ENCODE data around the gene ZFP3. TPM values are rescaled to one million over a fixed set of nuclear protein-coding genes. Genes with fewer than 3 reads are reported as not detected.
"Not testable (repeated sequence)": the region's sequence is repeated elsewhere in the genome, so short reads cannot be mapped to it uniquely, and the experiment has no call there.

Gene ZFP3
- total and polyA plus RNA-seq, 11 donors = 4.0 to 14.5 (median 9.3) TPM

- H3K4me3 ChIP-seq = peak overlapping the region; percentile 4 to 58 (median 49)
- H3K27me3 ChIP-seq = peaks cover 0 to 30% (median 11%) of the 10 kb centered on the region in 9 donors
- H3K27ac ChIP-seq = no peak overlapping the region
- ATAC-seq (peak; percentile 25 to 76 (median 38)), DNase-seq (peak in 2 of 5 donors; percentile 16 to 18)
- no peaks in the 10 kb centered on the region for H3K9me3 ChIP-seq
- intact Hi-C loops (cut with DNase I) = no loop called here
- H3K4me1 ChIP-seq = peaks cover 0 to 13% (median 2%) of the 10 kb centered on the region in 12 donors
- peaks cover 0 to 6% (median 0%) of the 10 kb centered on the region in 9 donors for H3K36me3 ChIP-seq
- no peak for TF ChIP-seq CTCF (IDR thresholded peaks at IDR 0.05)
- no peak for TF ChIP-seq POLR2A (IDR thresholded peaks at IDR 0.05)
- 0 to 3% (median 2%) methylated on average over 10 to 75 of the region's 75 CpGs for WGBS, 4 donors
Observed at GRCh38 chr17:5122586-5123342, 44.5 kb downstream of the ZFP3 start.

- H3K27ac ChIP-seq = no peak overlapping the region
- H3K4me3 ChIP-seq = peak overlapping the region in 11 of 12 donors; percentile 4 to 58 (median 50)
- TF ChIP-seq POLR2A (IDR thresholded peaks at IDR 0.05) = no peak
- no peak for TF ChIP-seq CTCF (IDR thresholded peaks at IDR 0.05)
- WGBS, 4 donors = 48 to 69% (median 50%) methylated on average over 28 to 53 of the region's 53 CpGs
- no peaks in the 10 kb centered on the region for H3K9me3 ChIP-seq
- peaks cover 0 to 6% (median 0%) of the 10 kb centered on the region in 9 donors for H3K36me3 ChIP-seq
- H3K27me3 ChIP-seq = peaks cover 0 to 25% (median 11%) of the 10 kb centered on the region in 9 donors
- DNase-seq (peak in 1 of 5 donors; percentile 0), ATAC-seq (peak in 3 of 4 donors; percentile 24 to 56 (median 40))
- intact Hi-C loops (cut with DNase I) = no loop called here
- H3K4me1 ChIP-seq = peaks cover 0 to 13% (median 2%) of the 10 kb centered on the region in 12 donors
Observed at GRCh38 chr17:5123343-5124124, 45.3 kb downstream of the ZFP3 start.

GRCh38 chr17:5124125-5124760, 46.0 kb downstream of the ZFP3 start:
- peaks cover 0 to 25% (median 11%) of the 10 kb centered on the region in 9 donors for H3K27me3 ChIP-seq
- ATAC-seq (peak in 2 of 4 donors; percentile 20 to 31), DNase-seq (peak in 1 of 5 donors; percentile 2)
- H3K4me1 ChIP-seq = peaks cover 0 to 13% (median 2%) of the 10 kb centered on the region in 12 donors
- H3K9me3 ChIP-seq; H3K4me3 ChIP-seq; intact Hi-C loops (cut with DNase I); H3K36me3 ChIP-seq; H3K27ac ChIP-seq: not testable (repeated sequence)
- whole genome bisulfite sequencing, 4 donors = 56 to 78% (median 72%) methylated on average over 5 of the region's 5 CpGs

- 77 to 87% (median 79%) methylated on average over 7 of the region's 7 CpGs for WGBS, 4 donors
- peaks cover 0 to 13% (median 2%) of the 10 kb centered on the region in 12 donors for H3K4me1 ChIP-seq
- ATAC-seq; H3K36me3 ChIP-seq; H3K4me3 ChIP-seq; H3K9me3 ChIP-seq; H3K27ac ChIP-seq; intact Hi-C loops (cut with DNase I); DNase-seq: not testable (repeated sequence)
- peaks cover 0 to 25% (median 11%) of the 10 kb centered on the region in 9 donors for H3K27me3 ChIP-seq
Observed at GRCh38 chr17:5124896-5125295, 46.6 kb downstream of the ZFP3 start.

All from heart left ventricle (tissue), 16 donors.